Memory B cell (primary cell): ENCODE results near the gene F3.

Experiments used
- ATAC-seq: fragments of 150-1000 bp; cut with Tn5 transposase; 2 replicates; pipeline ENCODE4 v1.10.0; 2021; ENCODE audit warnings: low read depth, mild to moderate bottlenecking, moderate library complexity
- DNase-seq, 2 donors: peaks; one replicate each; pipeline ENCODE4 v3.0.0; 2022; ENCODE audit warnings: low spot score in 2 of 2
- H3K27ac Mint-ChIP-seq: one replicate; pipeline ENCODE4 v1.8.0; 2022; ENCODE audit warnings: mild to moderate bottlenecking, moderate library complexity, mixed read lengths
- H3K27me3 Mint-ChIP-seq: one replicate; pipeline ENCODE4 v1.8.0; 2022; ENCODE audit warnings: mixed read lengths
- H3K36me3 Mint-ChIP-seq: one replicate; pipeline ENCODE4 v1.8.0; 2022; ENCODE audit warnings: mild to moderate bottlenecking, mixed read lengths
- H3K4me1 Mint-ChIP-seq: one replicate; pipeline ENCODE4 v1.8.0; 2022; ENCODE audit warnings: mixed read lengths
- H3K4me3 Mint-ChIP-seq: one replicate; pipeline ENCODE4 v1.8.0; 2022; ENCODE audit warnings: mild to moderate bottlenecking, moderate library complexity, mixed read lengths
- H3K9me3 Mint-ChIP-seq: one replicate; pipeline ENCODE4 v1.8.0; 2022; ENCODE audit warnings: mixed read lengths

F3 gene

DNA sequence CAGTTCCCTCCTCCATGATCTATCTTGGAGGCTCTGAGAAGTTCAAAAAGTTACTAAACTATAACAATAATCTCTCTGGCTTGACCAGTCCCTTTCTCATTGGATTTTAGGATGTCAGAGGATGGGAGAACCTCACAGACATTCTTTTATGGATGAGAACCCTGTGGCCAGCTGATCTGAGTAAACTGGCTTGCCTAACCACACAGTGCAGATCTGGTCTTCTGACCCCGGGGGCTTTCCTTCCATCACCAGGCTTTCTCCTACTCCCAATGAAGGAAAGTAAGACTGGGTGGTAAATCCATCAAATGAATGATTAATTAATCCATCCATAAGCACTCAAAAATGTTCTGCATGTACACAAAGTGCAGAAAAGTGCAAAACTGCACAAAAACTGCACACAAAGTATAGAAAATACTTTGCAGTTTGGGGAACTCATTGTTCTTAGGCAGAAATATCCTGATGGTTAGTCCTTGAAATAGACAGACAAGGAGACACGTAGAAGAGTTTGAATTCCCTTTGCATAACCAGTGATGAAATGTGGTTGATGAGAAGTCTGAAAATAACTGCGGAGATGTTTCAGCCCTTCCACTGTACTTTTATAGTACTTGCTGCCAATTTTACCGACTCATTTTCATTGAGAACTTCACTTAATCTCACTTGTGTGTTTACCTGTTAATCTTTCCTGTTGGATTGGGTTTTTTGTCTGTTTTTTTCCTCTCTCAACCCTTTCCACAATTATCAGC is 2.5 kb upstream of the F3 start:
- Mint-ChIP-seq H3K36me3 (no peaks in the 10 kb centered on the region), H3K4me1 (peaks cover 8% of the 10 kb centered on the region), H3K27me3 (peaks cover 24% of the 10 kb centered on the region), H3K9me3 (no peaks in the 10 kb centered on the region), H3K4me3 (no peak overlapping the region), H3K27ac (no peak overlapping the region)
- ATAC-seq: no peak
- DNase-seq: no peak

DNA sequence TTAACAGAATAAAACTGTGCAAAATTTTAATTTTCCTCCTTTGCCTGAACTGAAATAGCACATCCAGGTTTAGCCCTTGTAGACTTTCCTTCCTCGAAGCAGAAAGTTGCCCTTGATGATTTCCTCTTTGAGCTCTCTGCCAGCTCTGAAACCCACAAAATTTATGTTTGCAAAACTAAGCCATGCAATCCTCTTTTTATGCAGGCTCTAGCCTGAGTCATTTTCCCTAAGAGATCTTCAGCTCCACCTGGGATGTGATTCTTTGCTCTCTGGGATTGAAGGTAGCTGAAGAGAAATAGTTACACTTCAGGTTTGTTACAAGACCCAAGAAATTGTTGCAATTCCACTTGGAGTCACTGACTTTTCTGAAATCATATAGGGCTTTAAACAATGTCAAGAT is 1.4 kb upstream of the F3 start:
- Mint-ChIP-seq H3K4me3 (peak overlapping the region; percentile 0), H3K4me1 (peaks cover 8% of the 10 kb centered on the region), H3K9me3 (no peaks in the 10 kb centered on the region), H3K27ac (no peak overlapping the region), H3K27me3 (peaks cover 24% of the 10 kb centered on the region), H3K36me3 (no peaks in the 10 kb centered on the region)
- DNase-seq: no peak
- ATAC-seq: no peak

DNA sequence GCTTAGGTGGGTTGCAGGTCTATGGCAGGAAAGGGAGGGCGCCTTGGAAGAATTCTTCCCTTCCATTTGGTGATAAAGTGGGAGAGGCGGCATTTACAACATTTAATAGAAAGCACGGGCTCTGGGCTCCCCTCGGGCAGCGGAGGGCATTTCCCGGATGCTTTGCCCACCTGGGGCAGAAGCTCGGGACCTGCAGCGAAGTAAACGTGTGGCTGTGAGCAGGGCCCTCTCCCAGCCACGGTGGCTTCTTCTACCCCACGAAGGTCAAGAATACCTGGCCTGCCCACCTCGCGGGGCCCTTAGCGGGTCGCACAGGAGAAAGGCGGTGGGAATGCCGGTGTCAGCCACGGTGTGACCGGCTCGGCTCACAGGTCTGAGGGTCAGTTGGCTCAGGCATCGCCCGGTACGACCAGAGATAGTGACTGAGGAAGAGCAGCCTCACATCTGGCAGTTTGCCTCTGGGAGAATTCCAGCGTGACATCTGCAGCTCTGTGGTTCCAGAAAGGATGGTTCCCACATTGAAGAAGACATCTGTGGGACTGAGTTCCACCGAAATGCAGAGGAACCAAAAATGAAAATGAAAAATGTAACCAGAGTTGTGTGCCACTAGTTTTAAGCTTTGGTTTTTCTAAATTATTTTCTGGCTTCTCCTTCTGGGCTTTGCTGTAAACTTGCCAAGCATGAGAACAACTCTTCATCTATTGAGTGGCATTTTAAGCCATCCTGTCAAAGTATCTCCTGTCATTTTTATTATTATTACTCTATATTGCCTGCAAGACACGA is 720 bp upstream of the F3 start:
- Mint-ChIP-seq H3K4me3 (peak overlapping the region; percentile 71), H3K27me3 (peaks cover 24% of the 10 kb centered on the region), H3K27ac (no peak overlapping the region), H3K4me1 (peaks cover 8% of the 10 kb centered on the region), H3K9me3 (no peaks in the 10 kb centered on the region), H3K36me3 (no peaks in the 10 kb centered on the region)
- ATAC-seq (no peak), DNase-seq (no peak)

DNA sequence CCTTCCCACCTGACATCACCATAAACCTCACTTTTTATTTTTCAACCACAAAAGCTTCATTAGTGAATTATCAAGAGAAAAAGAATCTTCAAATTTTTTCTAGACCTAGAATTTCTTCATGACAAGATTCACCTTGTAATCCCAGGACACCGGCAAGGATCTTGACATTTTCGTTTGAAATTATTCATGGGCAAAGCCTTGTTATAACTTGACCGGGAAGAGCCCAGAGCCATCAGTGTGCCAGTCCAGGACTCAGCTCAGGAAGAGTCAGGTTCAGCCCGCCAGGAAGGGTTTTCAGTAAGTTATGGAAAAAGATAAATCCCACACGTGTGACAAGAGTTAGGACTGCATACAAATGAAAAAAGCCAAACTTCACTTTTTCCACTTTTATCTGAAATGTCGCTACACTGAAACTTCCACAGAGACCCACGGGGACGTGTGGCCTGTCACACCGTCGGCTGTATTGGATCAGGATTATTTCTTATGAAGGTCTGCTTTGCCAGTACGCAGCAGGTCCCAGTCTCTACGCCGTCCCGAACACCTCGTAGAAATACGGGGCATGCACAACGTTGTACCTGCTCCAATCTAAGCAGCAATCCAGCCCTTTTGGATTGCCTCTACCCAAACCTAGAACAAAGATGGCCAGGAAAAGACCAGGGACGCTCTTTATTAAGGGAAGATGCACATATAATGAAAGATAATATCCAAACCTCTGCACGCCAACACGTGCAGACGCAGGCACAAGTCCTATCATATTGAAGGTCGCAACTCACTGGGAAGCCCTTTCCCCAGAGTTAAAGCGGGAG is 916 bp downstream of the F3 start:
- Mint-ChIP-seq H3K27me3 (peaks cover 30% of the 10 kb centered on the region), H3K4me3 (peak overlapping the region; percentile 57), H3K36me3 (no peaks in the 10 kb centered on the region), H3K9me3 (no peaks in the 10 kb centered on the region), H3K27ac (no peak overlapping the region), H3K4me1 (peaks cover 8% of the 10 kb centered on the region)
- DNase-seq (no peak), ATAC-seq (no peak)

DNA sequence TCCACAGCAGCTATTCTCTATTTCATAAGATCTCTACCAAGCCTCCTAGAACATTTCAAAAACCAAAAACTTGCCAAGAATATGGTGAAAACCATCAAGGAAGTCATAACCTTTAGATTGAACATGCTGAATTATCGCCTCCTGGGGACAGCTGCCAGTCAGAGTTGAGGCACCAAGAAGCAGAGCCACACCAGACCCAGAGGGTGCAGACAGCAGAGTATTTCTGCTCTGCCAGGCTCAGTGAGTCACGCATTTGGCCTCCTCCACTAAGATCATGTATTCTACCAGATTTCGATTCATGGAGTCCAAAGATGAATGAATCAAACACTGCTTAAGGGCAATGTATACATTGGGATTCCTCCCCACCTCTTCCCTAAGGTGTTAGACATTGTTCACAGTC is 2.1 kb downstream of the F3 start:
- no peak overlapping the region for H3K4me3 Mint-ChIP-seq
- H3K9me3 Mint-ChIP-seq: no peaks in the 10 kb centered on the region
- peaks cover 31% of the 10 kb centered on the region for H3K27me3 Mint-ChIP-seq
- peaks cover 8% of the 10 kb centered on the region for H3K4me1 Mint-ChIP-seq
- H3K36me3 Mint-ChIP-seq: no peaks in the 10 kb centered on the region
- DNase-seq: no peak
- no peak for ATAC-seq
- H3K27ac Mint-ChIP-seq: no peak overlapping the region

DNA sequence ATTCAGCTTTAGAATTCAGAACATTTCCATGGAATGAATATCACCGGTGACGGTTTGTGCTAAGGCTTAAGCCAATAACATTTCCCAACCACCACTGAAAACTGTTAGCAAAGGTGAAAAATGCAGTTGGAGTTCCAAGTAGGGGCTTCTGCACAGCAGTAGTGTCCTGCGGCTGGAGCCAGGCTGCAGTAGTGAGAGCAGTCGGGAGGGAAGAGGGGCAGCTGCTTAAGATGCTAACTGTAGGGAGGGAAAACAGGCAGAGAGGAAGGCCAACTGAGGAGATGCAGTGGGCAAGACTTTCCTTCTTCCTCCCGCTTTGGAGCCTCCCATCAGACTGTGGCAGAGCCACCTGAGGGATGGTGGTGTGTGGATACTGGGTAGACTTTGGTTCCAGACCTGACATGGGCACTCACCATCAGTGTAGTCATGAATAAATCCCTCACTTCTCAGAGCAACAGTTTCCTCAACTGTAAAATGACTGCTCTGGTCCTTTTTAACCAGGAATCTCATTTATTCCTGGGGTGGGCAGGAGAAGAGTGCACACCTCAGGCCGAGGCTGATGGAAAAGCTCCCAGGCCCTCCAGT is 3.2 kb downstream of the F3 start:
- ATAC-seq: no peak
- Mint-ChIP-seq H3K27ac (no peak overlapping the region), H3K4me3 (no peak overlapping the region), H3K27me3 (peaks cover 28% of the 10 kb centered on the region), H3K9me3 (no peaks in the 10 kb centered on the region), H3K36me3 (no peaks in the 10 kb centered on the region), H3K4me1 (peaks cover 8% of the 10 kb centered on the region)
- DNase-seq: no peak

DNA sequence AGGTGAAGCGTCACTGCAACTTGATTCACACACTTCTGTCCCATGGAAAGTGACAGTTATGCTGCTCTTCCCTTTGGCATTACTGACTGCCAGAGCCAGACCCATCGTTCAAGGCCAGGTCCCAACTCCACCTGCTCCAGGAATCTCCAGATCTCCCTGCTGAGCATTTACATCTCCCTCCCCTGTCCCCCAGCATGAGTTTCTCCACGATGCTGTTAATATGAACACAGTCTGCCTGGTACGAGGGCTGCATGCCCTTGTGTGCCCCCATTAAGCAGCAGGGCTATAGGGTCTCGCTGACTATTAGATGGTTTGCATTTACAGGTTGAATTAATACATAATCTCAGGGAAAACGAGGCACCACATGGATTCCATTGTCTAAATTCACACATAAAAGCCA is 4.3 kb downstream of the F3 start:
- no peaks in the 10 kb centered on the region for H3K36me3 Mint-ChIP-seq
- no peaks in the 10 kb centered on the region for H3K9me3 Mint-ChIP-seq
- peaks cover 25% of the 10 kb centered on the region for H3K27me3 Mint-ChIP-seq
- no peak overlapping the region for H3K27ac Mint-ChIP-seq
- peaks cover 4% of the 10 kb centered on the region for H3K4me1 Mint-ChIP-seq
- ATAC-seq (no peak), DNase-seq (no peak)
- H3K4me3 Mint-ChIP-seq: no peak overlapping the region

DNA sequence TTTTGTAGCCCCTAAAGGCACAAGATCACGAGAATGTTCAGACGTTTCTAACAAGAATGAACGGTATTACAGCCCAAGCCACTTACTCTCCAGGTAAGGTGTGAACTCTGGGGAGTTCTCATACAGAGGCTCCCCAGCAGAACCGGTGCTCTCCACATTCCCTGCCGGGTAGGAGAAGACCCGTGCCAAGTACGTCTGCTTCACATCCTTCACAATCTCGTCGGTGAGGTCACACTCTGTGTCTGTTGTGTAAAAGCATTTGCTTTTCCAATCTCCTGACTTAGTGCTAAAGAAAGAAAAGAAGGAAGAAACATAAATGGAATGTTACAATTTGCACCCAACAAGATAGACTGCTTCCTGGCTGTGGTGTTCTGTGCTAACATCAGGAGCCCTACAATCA is 5.7 kb downstream of the F3 start:
- Mint-ChIP-seq H3K4me3 (no peak overlapping the region), H3K36me3 (no peaks in the 10 kb centered on the region), H3K27ac (no peak overlapping the region), H3K27me3 (peaks cover 23% of the 10 kb centered on the region), H3K4me1 (no peaks in the 10 kb centered on the region), H3K9me3 (no peaks in the 10 kb centered on the region)
- ATAC-seq (no peak), DNase-seq (no peak)

DNA sequence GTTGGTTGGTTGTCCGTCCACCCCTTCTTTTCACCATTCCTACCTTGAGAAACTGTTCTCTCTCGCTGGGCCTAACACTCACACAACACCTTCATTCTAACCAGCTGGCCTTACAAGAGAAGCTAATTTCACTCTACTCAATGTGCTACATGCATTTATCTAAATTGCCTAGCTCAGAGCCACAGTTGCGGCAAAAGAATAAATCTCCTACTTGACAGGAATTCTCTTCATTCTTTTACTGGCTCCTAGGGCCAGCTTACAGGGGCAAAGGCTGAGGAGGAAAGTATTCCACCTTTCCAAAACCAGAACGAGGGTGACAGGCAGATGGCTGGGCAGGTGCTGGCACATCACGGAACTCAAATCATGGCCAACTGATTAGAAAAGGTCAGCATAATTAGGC is 6.5 kb downstream of the F3 start:
- Mint-ChIP-seq H3K27ac (no peak overlapping the region), H3K4me1 (no peaks in the 10 kb centered on the region), H3K9me3 (no peaks in the 10 kb centered on the region), H3K4me3 (no peak overlapping the region), H3K36me3 (no peaks in the 10 kb centered on the region), H3K27me3 (peaks cover 16% of the 10 kb centered on the region)
- ATAC-seq (no peak), DNase-seq (no peak)

DNA sequence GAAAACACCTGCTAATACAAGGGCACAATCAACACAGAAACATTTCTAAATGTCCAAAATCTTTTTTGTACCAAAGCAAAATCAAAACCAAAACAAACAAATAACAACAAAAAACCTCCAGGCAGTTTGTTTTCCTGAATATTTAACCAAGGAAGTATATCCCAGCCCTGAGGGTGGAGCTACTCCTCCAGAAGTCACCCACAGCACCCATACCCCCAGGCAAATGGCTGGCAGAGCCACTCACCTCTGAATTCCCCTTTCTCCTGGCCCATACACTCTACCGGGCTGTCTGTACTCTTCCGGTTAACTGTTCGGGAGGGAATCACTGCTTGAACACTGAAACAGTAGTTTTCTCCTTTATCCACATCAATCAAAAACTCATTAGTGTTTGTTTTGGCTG is 9.5 kb downstream of the F3 start:
- Mint-ChIP-seq H3K27ac (no peak overlapping the region), H3K36me3 (no peaks in the 10 kb centered on the region), H3K9me3 (no peaks in the 10 kb centered on the region), H3K4me1 (no peaks in the 10 kb centered on the region), H3K27me3 (peaks cover 8% of the 10 kb centered on the region), H3K4me3 (no peak overlapping the region)
- ATAC-seq (no peak), DNase-seq (no peak)

DNA sequence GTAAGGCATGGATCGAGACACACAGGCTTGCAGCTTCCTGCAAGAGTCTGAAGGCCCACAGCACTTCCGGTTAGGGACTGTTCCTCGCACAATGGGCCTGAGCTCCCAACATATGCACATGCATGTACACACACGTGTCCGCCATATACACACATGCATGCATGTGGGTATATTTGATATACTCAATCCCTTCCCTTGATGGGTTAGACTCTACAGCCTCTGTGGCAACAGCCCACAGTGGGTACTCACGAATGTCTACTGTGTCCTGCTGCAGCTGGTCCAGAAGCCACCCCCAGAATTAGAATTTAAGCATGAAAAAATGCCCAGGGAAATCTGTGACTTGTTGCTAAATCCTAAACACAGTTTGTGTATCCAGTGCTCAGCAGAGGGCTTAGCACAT is 9.9 kb downstream of the F3 start:
- Mint-ChIP-seq H3K27ac (no peak overlapping the region), H3K36me3 (no peaks in the 10 kb centered on the region), H3K9me3 (no peaks in the 10 kb centered on the region), H3K27me3 (peaks cover 5% of the 10 kb centered on the region), H3K4me1 (no peaks in the 10 kb centered on the region), H3K4me3 (no peak overlapping the region)
- no peak for DNase-seq
- no peak for ATAC-seq

DNA sequence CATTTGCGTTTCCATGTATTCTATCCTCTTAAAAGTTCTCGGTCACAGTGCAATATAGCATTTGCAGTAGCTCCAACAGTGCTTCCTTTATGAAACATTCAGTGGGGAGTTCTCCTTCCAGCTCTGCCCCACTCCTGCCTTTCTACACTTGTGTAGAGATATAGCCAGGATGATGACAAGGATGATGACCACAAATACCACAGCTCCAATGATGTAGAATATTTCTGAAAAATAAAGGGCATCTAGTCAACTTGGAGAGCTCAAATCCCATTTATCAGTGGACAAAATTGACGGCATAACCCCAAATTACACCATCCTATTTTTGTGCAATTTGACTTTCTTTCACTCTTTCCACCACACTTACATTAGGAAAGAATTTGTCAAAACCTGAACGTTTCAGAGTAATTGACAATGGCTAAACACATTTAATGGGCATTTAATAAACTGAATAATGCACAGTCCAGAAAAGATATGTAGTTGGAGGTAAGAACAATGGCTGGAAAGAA is 11.1 kb downstream of the F3 start:
- H3K36me3 Mint-ChIP-seq: no peaks in the 10 kb centered on the region
- no peaks in the 10 kb centered on the region for H3K9me3 Mint-ChIP-seq
- peaks cover 3% of the 10 kb centered on the region for H3K27me3 Mint-ChIP-seq
- ATAC-seq (no peak), DNase-seq (no peak)
- H3K4me3 Mint-ChIP-seq: no peak overlapping the region
- H3K27ac Mint-ChIP-seq: no peak overlapping the region
- no peaks in the 10 kb centered on the region for H3K4me1 Mint-ChIP-seq

DNA sequence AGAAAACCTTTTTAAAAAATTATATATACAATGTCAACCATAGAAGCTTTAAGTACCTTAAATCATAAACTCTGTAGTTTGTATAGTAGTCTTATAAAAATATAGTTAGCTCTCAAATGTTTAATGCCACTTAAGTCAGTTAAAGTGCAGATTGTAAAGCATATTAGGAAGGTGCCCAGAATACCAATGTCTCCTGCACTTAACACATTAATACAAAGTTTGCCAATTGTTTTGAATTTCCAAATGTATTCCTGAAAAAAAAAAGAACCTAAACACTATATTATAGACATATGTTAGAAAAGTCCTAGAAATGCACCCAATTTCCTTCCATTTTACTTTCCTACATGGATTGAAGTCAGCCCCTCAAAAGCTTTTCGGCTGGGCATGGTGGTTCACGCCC is 12.1 kb downstream of the F3 start:
- DNase-seq (no peak), ATAC-seq (no peak)
- no peak overlapping the region for H3K27ac Mint-ChIP-seq
- H3K4me3 Mint-ChIP-seq: no peak overlapping the region
- H3K36me3 Mint-ChIP-seq: no peaks in the 10 kb centered on the region
- H3K4me1 Mint-ChIP-seq: no peaks in the 10 kb centered on the region
- peaks cover 1% of the 10 kb centered on the region for H3K27me3 Mint-ChIP-seq
- H3K9me3 Mint-ChIP-seq: no peaks in the 10 kb centered on the region

DNA sequence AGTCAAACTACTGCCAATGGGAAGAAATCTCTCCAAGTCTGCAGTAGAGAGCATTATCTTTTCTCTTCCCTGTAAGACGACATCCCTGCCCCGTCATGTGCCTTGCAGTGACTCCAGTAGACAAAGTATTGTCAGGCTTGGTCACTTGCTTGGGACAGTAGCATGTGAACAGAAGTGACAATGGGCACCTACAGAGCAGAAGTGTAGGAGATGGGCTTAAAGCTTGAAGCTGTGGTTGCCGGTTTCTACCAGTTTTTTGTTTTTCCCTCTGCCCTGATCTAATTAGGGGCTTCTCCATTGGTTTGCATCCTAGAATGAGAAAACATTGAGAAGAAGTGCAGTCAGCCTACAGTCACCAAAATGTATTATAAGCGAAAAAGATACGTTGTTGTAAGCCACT is 12.7 kb downstream of the F3 start:
- DNase-seq (no peak), ATAC-seq (no peak)
- Mint-ChIP-seq H3K9me3 (no peaks in the 10 kb centered on the region), H3K27me3 (no peaks in the 10 kb centered on the region), H3K4me1 (no peaks in the 10 kb centered on the region), H3K4me3 (no peak overlapping the region), H3K36me3 (no peaks in the 10 kb centered on the region), H3K27ac (no peak overlapping the region)
